T1000 (cell line): ENCODE data around the gene DPF3.
A peak's percentile ranks its signal among the peaks of the same experiment; 100 is the strongest.
"Not testable (repeated sequence)": the region's sequence is repeated elsewhere in the genome, so short reads cannot be mapped to it uniquely, and the experiment has no call there.

Experiments
- DNase-seq: peaks from one replicate; lab custom pipeline; 2025; ENCODE audit warnings: mixed read lengths; lab: John Stamatoyannopoulos, UW

DPF3 gene

DNA sequence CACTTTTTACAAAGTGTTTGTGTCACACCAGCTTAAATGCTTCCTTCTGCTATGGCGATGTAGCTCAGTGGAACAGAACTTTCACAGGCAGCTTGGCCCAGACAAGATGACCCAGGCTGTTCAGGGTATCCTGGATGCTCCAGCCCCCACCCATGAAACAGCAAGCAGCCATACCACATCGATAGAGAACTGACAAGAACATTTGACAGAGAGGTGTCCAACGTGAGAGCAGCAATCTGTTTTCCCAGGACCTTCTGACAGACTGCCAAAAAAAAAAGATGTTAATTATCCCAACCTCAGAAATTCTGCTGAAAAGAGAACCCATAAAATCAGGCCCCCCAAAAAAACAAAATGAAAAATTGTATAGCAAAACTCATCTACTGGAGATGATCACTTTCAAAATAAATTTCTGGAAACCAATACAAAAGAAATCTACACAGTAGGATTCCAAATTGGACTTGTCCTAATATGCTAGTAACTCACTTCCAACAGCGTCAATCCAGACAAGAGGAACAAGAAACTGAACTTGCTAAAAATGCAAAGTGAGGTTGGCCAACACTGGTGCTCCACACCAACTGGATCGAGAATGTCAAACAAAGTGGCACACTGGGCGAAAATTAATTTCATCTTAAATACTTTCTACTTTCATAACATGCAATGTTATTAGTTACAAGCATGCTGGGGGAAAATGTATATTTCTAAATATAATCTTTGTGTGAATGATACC, 118.8 kb downstream of the DPF3 start:
- no peak for DNase-seq

DNA sequence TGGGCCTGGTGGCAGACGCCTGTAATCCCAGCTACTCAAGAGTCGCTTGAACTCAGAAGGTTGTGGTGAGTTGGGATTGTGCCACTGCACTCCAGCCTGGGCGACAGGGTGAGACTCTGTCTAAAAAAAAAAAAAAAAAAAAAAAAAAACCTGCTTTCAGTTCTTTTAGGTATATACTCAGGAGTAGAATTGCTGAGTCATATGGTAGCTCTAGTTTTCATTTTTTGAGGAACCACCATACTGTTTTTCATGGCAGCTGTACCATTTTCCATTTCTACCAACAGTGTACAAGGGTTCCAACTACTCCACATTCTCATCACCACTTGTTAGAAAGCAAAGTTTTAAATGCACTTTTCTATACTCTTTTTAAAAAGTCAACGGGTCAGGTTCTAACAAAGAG, 119.8 kb downstream of the DPF3 start:
- DNase-seq, result no peak

DNA sequence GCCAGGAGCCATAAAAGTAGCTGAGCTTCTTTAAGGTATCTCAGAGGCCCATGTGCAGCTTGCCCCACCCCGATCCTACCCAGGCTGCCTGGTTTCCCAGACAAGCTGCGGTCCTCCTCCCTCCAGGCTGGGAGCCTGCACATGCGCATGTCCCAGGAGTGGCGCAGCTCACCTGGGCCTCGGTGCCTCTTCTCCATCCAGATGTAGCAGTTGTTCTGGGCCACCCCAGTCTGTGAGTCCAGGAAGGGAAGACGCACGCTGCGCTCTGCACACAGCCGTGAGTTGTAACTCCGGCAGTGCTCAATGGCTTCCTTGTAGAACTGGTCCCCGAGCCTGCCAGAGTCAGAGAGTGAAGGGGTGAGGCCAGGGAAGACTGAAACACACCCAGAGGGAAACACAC, 122.3 kb downstream of the DPF3 start:
- no peak for DNase-seq

DNA sequence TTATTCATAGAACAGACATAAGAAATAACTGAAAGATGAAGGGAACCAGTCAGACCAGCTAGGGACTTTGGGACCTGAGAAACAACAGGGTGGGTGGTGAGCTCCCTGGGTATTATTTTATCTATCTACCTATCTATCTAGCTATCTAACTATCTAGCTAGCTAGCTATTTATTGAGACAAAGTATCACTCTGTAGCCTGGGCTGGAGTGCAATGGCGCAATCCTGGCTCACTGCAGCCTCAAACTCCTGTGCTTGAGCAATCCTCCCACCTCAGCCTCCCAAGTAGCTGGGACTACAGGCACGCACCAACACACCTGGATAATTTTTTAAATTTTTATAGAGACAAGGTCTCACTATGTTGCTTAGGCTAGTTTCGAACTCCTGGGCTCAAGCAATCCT, 127.6 kb downstream of the DPF3 start:
- no peak for DNase-seq

DNA sequence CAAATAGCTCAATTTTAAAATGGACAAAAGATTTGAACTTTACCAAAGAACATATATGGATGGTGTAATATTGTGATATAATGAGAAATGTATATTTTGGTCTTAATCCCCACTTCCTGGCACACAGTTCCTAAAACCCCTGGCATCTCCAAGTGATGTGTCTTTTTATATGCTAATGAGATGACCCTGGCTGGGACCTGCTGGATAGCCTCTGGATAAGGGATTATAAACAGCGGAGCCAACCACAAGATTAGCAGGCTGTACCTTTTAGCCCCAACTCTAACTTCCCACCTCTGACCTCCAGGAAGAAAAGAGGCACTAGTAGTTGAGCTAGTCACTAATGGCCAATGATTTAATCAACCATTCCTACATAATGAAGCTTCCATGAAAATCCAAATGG, 130.0 kb downstream of the DPF3 start:
- no peak for DNase-seq

DNA sequence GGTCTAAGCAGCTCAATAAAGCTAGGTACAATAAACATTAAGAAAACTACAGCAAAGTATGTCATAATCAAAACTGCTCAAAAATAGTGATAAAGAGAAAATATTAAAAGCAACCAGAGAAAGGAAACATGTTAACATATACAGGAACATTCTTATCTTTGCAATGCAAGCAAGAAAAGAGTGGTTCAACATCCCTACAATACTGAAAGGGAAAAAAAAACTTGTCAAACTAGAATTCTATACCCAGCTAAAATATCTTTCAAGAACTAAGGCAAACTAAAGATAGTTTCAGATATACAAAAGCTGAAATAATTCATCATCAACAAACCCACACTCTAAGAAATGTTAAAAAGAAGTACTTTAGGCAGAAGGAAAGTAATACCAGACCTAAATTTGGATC, 134.2 kb downstream of the DPF3 start:
- DNase-seq, result no peak

DNA sequence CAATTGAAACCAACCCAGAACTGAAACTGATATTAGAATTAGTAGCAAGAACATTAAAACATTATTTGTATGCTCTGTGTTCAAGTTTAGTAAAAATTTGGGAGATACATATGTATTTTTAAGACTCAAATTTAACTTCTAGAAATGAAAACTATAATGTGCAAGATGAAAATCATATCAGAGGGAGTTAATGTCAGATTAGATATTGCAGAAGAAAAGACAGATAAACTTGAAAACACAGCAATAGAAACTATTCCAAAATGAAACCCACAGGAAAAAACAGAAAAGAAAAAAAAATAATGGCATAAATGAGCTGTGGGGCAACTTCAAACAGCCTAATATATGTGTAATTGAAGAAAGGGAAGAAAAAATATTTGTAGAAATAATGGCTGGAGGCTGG, 134.9 kb downstream of the DPF3 start:
- DNase-seq, result no peak

DNA sequence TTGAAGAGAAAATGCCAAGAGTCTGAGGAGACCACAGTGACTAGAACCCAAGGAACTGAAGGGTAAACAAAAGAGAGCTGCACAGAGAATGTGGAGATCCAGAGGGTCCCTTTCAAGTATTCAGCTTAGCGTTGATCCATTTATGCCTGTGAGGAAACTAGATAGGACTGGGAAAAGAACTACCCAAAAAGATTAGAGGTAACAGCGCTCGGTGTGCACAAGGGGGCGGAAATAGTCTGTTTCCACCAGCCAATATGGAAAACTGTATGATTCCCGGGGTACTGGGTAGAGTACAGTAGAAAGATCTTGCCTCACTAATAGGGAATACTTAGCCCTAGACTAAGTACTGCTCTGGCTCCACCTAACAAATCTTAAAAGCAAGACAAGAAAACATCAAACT, 135.5 kb downstream of the DPF3 start:
- no peak for DNase-seq

DNA sequence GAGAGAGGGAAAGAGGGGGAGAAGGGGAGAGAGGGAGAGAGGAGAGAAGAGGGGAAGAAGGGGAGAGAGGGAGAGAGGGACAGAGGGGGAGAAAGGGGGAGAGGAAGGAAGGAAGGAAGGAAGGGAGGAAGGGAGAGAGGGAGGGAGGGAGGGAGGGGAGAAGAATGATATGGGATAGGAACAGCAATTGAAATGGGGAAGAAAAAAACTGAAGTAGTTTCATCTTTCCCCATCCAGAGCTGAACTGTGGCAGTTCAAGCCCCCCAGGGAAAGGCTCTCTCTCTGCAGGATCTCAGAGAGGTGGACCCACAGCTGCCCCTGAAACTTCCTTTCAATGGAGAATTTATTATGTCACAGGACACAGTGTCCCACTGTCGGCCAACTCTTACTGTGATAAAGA, 136.9 kb downstream of the DPF3 start:
- DNase-seq, result no peak

DNA sequence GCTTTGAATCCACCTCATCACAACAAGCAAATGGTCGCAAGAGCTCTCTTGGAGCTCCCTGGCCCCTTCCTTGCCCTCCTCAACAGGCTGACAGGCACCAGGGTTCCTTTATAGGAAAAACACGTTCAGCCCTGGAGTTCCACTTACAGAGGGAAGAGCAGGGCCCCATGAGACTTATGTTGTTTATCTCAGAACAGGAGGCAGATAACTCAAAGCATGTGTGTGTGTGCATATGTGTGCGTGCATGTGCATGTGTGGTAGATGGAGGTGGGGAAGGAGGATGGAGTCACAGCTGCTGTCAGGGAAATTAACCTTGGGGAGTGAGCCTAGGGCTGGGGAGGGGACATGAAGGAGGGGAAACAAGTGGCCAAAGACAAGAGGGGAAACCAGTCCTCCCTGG, 138.1 kb downstream of the DPF3 start:
- no peak for DNase-seq

DNA sequence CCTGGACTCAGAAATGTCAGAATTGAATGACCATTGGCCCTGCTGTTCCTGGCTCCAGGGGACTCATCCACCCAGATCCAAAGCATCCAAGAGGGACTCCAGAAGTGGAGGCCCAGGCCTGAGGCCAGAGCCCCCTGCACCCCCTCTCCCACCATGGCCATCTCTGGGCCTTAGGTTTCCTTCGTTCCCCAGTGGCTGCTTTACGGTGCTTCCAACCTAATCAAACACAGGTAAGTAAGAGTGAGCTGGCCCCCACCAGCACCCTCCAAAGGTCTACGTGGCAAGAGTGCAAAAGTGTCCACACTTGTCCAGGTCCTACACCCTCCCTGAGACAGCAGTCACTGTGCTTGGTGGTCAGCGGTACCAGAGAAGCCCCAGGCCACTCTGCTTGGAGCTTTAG, 139.0 kb downstream of the DPF3 start:
- DNase-seq, result no peak

DNA sequence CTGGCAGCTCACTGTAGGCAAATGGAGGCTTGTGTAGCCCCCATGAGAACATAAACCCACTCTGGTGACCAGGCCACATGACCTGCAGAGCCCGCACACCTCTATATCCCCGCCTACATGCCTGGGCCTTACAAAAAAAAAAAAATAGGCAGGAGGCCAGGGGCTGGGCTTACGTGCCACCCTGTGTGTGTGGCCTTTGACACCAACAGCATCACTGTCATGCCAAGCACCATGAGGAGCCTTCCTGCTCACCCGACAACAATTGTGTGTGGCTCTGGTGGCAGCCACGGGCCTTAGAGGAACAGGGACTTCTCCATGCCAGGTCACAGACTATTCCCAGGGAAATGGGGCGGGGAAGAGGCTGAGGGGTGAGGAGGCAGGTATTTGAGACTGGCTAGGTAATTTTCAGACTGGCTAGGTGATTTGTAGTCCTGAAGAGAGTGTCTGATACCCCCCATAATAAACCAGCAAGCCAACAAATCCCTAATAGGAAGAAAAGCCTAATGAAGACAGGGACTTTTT, 140.0 kb downstream of the DPF3 start:
- DNase-seq, result no peak

DNA sequence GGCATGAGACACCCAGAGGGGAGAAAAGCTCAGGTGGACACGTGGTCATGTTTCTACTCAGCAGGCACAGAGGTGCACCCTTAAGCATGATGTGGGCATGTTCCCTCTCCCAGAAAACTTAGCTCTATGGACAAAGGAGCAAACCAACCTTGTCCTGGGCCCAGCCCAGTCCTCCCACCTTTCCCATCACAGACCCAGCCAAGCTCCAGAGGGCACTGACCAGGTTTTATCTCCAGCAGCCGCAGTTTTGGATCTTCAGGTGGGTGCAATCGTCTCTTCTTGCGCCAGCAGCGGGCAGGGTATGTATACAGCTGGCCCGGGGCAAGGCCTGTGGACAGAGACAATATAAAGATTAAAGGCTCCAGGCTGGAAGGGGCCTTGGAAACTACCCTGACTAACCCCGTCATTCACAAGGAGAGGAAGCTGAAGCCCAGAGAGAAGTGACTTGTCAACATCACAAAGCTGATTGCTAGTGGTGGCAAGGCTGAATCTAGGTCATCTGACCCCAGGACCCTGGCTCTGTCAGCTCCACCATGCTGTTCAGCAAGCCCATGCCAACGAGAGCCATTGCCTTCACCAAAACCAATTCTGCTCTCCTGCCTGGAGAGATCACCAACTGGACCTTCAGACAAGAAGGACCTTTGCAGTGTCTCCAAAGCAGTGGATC, 140.7 kb downstream of the DPF3 start:
- no peak for DNase-seq

DNA sequence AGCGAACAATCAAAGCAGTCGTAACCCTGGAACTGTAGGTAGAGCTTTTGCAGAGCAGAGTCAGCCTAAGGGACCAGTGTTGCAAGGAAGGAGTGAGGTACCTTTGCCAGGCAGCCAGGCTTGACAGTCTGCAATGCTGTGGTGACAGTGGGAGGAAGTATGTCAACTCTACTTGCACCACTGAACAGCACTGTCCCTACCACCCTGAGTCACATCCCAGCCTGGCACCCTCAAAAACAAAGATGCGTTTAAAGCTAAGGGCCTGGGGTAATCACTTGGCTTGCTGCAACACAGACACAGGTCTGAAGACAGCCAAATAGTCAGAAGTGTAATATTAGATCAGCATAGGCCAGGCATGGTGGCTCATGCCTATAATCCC, 141.9 kb downstream of the DPF3 start:
- no peak for DNase-seq

DNA sequence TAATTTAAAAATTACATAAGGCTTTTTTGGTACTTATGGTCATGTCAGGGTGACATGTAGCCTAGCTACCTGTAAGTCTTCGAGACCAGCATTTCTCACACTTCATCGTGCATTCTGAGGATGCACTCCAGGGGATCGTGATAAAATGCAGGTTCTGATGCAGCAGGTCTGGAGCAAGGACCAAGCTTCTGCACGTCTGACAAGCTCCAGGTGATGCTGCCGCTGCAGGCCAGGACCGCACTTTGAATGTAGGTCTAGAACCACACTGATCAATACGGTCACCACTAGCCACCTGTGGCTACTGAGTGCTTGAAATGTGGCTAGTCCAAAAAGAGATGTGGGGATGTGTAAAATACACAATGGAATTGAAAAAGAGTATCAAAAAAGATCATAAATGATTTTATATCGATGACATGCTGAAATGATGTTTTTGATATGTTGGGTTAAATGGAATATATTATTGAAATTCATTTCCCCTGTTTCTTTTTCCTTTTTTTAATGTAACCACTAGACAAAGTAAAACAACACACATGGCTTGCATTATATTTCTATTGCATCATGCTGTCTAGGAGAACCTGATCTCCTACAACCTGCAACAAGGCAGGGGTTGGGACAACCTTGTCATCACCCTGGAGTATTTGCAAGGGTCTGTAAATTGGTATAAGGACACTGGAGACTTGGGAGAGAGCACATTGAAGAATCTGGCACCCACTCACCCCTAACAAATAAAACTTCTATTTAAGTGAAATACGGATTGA, 142.4 kb downstream of the DPF3 start:
- DNase-seq, result no peak

DNA sequence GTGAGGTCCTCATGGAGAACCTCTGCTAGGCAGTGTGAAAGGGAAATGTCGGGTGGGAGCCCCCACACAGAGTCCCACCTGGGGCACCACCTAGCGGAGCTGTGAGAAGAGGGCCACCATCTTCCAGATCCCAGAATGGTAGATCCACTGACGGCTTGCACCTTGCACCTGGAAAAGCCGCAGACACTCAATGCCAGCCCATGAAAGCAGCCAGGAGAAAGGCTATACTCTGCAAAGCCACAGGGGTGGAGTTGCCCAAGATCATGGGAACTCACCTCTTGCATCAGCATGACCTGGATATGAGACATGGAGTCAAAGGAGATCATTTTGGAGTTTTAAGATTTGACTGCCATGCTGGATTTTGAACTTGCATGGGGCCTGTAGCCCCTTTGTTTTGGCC, 145.0 kb downstream of the DPF3 start:
- DNase-seq, result not testable (repeated sequence)

DNA sequence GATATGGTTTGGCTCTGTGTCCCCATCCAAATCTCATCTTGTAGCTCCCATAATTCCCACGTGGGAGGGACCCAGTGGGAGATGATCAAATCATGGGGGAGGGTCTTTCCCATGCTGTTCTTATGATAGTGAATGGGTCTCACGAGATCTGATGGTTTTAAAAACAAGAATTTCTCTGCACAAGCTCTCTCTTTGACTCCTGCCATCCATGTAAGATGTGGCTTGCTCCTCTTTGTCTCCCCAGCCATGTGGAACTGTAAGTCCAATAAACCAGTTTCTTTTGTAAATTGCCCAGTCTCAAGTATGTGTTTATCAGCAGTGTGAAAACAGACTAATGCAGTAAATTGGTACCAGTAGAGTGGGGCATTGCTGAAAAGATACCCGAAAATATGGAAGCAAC, 146.2 kb downstream of the DPF3 start:
- no peak for DNase-seq

DNA sequence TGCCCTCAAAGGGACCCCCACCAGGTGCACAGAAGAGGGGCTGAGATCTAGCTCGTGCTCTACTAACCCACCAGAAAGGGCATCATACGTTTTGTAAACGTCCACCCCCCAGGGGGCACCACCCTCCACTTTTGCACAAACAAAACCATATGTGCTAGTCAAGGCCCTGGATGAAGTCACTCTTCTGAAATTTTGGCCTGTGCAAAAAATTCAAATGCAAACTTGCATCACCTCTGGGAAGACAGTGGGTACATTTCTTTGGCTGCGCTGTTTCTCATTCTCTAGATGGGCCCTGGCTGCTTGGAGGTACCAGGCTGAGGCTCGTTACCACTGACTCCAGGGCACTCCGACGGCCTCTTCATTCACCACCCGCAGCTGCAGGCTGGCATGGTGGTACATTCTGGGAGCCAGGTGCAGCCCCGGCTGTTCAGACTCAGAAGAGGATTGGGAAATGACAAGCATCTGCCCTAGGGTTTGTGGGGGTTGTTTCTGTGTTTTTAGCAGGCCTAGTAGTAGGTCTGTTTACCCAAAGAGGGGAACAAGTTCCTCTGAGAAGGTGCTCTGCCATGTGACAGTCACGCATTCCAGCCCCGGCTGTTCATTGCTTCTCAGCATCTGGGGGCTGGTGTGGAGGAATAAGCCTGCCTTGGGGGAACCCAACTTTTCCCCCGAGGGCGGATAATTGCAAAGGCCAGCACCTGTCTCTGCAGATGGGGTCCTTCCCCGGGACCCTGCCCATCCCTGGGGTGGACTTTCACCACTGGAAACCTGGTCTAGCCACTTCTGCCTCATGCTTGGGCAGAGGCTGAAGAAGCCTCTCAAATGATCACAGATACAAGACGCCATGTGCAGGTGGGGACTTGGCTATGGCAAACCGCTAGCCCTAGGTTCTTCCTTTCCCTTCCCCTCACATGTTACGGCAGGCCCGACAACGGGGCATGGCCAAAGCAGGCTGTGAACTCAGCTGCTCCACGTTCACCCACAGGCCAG, 147.6 kb downstream of the DPF3 start:
- peak; percentile 62 for DNase-seq

DNA sequence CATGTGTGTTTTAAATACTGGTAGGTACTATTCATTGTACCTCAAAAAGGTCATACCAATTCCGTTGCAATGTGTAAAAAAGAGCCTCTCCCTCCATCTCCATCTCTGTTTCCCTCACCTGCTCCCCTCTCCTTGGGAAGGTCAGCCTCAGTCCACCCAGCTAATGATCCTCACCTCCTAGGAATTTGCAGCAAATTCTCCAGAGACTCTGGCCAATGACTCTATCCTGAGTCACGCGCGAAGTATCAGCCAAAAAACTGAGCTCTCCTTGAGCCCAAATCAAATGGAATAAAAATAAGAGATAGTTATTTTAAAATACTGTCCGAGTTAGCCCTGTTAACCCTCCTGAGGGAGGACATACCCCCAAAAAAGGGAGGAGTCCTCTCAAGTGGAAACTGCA, 148.4 kb downstream of the DPF3 start:
- peak; percentile 75 for DNase-seq

DNA sequence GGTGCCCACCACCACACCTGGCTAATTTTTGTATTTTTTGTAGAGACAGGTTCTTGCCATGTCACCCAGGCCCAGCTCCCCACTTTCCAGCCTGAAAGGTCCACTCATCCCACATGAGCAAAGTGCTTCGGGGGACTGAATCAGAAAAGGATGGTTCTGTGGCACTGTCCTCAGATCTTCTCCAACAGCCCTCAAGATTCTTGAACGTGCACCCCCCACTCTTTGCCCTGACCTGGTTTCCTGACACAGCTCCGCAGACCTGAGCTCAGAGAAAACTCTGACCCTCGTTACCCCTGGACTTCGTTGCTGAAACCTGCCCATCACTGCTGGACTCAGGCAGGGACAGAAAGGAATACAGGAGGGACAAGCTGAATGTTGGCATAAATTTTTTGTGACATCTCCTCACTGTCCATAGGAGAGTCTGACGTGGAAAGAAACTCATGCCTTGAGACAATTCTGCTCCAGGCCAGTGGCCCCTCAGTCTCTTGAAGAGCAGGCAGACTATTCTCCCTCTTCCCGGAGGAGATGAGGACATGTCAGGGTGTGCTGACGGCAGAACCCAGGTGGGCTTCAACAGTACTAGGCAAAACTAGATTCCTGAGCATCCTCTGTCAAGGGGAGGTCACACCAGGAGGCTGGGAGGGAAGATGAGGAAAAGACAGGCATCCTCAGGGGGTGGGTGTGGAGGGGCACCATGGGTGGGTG, 149.3 kb downstream of the DPF3 start:
- no peak for DNase-seq

DNA sequence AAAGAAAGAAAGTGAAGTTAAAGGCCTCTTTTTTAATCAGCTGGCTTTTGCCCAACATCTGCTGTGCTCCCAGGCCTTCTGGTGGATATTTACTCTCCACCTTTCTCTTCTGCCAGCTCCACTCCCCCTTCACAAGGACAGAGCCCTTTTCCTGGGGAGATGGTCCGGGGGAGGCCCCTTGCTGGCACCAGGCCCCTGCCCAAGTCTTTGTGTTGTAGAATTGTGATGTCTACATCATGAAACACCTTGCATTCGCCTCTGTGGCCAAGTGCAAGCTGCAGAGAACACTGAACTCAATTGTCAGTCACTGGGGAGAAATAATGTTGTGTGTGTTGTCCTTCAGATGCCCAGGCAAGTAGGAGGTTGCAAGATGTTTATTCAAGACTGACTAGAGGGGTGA, 150.3 kb downstream of the DPF3 start:
- DNase-seq, result no peak
